AG10803 (cell line): ENCODE measurements around the gene ITGB5.

Experiments
- DNase-seq: peaks from one replicate; pipeline ENCODE4 v3.0.0; 2010; ENCODE audit warnings: low read depth
- H3K4me3 ChIP-seq: 2 replicates; pipeline ENCODE4 v1.5.1; 2011; ENCODE audit warnings: mild to moderate bottlenecking, low read length, control low read depth
- TF ChIP-seq, protein P1 (sequence below): conservative IDR thresholded peaks from 2 replicates; pipeline ENCODE4 v1.5.1; 2011; ENCODE audit warnings: mild to moderate bottlenecking, low read length, control low read depth, inconsistent platforms

The ITGB5 gene

DNA sequence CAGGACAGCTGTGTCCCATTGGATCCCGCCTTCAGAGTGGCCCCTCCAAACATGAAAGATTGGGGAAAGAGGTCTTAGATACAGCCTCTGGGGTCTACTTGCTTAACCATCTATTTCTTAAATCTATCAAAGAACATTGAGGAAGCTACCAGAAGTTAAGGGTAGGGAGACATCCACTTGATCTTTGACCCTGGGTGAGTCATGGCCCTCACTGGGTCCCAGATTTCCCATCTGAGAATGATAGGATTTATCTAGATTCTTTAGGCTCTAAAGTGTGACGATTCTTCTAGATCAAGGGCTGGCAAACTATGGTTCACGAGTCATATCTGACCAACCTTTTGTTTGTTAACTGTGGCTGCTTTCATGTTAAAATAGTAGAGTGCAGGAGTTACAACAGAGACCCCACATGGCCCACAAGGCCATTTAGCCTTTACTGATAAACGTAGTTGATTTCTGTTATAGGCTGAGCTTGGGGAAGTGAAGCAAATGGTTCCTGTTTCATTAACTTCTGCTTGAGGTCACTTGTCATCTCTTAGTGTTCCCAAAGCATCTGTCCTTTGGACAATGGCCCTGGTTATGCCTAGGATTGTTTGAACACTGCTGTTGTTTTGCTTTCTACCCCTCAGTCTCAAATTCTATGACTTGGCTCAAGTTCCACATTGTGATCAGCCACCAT, 39.4 kb upstream of the ITGB5 start:
- TF ChIP-seq, protein P1, sequence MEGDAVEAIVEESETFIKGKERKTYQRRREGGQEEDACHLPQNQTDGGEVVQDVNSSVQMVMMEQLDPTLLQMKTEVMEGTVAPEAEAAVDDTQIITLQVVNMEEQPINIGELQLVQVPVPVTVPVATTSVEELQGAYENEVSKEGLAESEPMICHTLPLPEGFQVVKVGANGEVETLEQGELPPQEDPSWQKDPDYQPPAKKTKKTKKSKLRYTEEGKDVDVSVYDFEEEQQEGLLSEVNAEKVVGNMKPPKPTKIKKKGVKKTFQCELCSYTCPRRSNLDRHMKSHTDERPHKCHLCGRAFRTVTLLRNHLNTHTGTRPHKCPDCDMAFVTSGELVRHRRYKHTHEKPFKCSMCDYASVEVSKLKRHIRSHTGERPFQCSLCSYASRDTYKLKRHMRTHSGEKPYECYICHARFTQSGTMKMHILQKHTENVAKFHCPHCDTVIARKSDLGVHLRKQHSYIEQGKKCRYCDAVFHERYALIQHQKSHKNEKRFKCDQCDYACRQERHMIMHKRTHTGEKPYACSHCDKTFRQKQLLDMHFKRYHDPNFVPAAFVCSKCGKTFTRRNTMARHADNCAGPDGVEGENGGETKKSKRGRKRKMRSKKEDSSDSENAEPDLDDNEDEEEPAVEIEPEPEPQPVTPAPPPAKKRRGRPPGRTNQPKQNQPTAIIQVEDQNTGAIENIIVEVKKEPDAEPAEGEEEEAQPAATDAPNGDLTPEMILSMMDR, result no peak
- H3K4me3 ChIP-seq, result no peak overlapping the region
- no peak for DNase-seq

- no peak overlapping the region for H3K4me3 ChIP-seq
- DNase-seq, result no peak
- TF ChIP-seq, protein P1, result no peak
Measured at GRCh38 chr3:124924741-124925140, 37.6 kb upstream of the ITGB5 start.

- TF ChIP-seq, protein P1, result peak; percentile 33
- DNase-seq, result no peak
- no peak overlapping the region for H3K4me3 ChIP-seq
Measured at GRCh38 chr3:124923833-124924232, 36.7 kb upstream of the ITGB5 start.

- DNase-seq, result no peak
- TF ChIP-seq, protein P1, result no peak
- H3K4me3 ChIP-seq, result no peak overlapping the region
Measured at GRCh38 chr3:124920718-124921117, 33.6 kb upstream of the ITGB5 start.

DNA sequence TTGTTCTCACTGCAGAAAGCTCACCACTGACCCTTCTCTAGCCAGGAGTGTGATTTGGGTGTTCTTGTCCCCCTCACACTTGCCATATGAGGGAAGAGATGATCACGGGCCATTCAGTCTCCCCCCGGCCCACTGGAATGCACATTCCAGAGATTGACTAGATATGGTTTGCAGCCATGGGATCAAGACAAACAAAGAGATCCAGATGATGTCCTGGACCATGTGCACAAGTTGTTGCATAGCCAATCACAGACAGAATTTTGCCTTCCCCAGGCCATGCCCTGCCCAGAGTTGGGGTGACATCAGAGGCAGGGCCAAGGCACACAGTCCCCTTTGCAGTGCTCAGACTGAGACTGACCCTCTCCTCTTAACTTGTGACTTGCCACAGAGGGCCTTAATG, 32.6 kb upstream of the ITGB5 start:
- TF ChIP-seq, protein P1, result no peak
- H3K4me3 ChIP-seq, result no peak overlapping the region
- DNase-seq, result peak; percentile 66

GRCh38 chr3:124918524-124918923, 31.4 kb upstream of the ITGB5 start:
- no peak overlapping the region for H3K4me3 ChIP-seq
- TF ChIP-seq, protein P1, result no peak
- DNase-seq, result no peak

DNA sequence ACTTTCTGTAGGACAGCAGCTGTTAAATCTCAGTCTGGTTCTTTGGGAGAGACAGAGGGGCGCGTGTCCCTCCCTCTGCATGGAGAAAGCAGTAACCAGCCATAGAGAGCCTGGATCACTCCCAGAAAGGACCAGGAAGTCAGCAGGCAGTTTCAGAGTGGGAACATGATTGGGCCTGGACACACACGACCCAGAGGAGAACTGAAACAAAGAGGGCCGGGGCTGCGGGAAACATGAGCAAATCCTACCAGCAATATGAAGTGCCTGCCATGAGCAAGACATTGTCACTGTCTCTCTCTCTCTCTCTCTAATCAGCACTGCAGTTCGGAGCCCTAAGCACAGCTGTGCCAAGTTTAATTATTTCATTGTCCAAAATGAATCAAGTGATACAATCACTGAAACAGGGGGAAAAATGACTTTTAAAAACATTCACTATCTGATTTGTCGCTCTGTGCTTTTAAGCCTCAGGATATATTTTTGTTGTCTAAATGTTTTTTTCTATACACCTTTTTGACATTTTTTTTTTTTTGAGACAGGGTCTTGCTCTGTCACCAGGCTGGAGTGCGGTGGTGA, 29.8 kb upstream of the ITGB5 start:
- H3K4me3 ChIP-seq, result no peak overlapping the region
- TF ChIP-seq, protein P1, result no peak
- no peak for DNase-seq
